Upper lobe of right lung (tissue), 1 donor: ENCODE data around the gene MARK2. TPM values are rescaled to one million over a fixed set of nuclear protein-coding genes. Genes with fewer than 3 reads are reported as not detected.

Source experiments
- ATAC-seq: fragments of 200-7000 bp; cut with Tn5 transposase; one replicate; pipeline ENCODE4 v1.9.1; 2020; ENCODE audit warnings: mild to moderate bottlenecking, moderate library complexity
- DNase-seq: peaks from one replicate; pipeline ENCODE4 v3.0.0-alpha.2; 2020
- H3K27ac ChIP-seq: fragments of 200-600 bp; one replicate; pipeline ENCODE4 v1.8.0; 2022
- H3K27me3 ChIP-seq: fragments of 200-600 bp; one replicate; pipeline ENCODE4 v1.8.0; 2022; ENCODE audit warnings: mild to moderate bottlenecking
- H3K36me3 ChIP-seq: fragments of 200-600 bp; one replicate; pipeline ENCODE4 v1.8.0; 2022
- H3K4me1 ChIP-seq: fragments of 200-600 bp; one replicate; pipeline ENCODE4 v1.8.0; 2022
- H3K4me3 ChIP-seq: fragments of 200-600 bp; one replicate; pipeline ENCODE4 v1.8.0; 2022; ENCODE audit warnings: mild to moderate bottlenecking
- H3K9me3 ChIP-seq: fragments of 200-600 bp; one replicate; pipeline ENCODE4 v1.8.0; 2022
- CTCF ChIP-seq: fragments of 200-600 bp; IDR thresholded peaks from one replicate; pipeline ENCODE4 v1.8.0; 2022; ENCODE audit warnings: antibody characterized with exemption
- intact Hi-C: fragments of 100-400 bp; cut with DNase I; formaldehyde crosslinking; loops from one replicate; pipeline ENCODE4 v1.11.0; 2022
- total RNA-seq: library from RNA; stranded (reverse); fragmentation: NEBNext Ultra II Directional; extraction: Animal tissue kit (Norgen Biotek cat#: 25700); gene quantifications from one replicate; pipeline ENCODE4 v1.2.1, GENCODE V29; 2021
- donor health status: DM: no; HTN: yes; CAD: no; lungs with severe emphysema.

Gene MARK2
- total RNA-seq, 1 donor from 2014 or later: 40.7 TPM

DNA sequence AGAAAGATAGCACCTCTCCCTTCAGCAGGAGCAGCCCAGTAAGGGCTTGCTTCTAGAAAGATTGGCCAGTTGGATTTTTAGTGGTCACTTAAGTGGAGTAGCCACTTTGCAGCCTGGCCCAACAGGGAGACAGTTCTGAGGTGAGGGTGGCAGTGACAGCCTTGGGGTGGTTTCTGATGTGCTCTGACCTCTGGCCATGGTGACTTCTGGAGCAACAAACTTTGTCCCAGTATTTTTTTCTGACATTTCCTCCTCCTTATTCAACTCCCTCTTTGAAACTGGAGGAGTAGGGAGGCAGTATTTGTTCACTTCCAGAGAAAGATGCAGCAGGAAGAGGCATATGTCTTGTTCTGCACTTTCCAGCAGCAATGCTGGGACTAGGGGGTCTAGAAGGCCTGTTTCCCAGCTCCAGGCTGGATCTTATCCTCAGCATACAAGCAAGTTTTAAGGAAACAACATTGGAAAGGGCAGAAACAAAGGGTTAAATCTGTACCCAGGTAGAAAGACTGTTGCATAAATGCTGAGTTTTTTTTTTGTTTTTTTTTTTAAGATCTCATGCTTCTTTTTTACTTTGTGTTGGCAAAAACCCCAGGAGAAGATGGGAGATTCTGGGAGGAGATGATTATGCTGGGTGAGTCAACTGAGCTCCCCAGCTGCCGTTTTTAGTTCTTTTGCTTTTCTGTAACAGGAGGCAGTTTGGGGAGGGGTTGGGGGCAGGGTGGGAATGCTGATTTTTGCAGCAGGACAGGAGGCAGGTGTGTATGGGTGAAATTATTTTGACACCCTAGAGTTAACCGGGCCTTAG, 40.9 kb downstream of the MARK2 start:
- Histone ChIP-seq H3K27me3 (no peaks in the 10 kb centered on the region), H3K4me3 (no peak overlapping the region), H3K27ac (no peak overlapping the region), H3K36me3 (no peaks in the 10 kb centered on the region), H3K9me3 (no peaks in the 10 kb centered on the region), H3K4me1 (peaks cover 30% of the 10 kb centered on the region)
- no peak for ATAC-seq
- TF ChIP-seq CTCF: no peak
- intact Hi-C loops: no loop called here
- DNase-seq: no peak

DNA sequence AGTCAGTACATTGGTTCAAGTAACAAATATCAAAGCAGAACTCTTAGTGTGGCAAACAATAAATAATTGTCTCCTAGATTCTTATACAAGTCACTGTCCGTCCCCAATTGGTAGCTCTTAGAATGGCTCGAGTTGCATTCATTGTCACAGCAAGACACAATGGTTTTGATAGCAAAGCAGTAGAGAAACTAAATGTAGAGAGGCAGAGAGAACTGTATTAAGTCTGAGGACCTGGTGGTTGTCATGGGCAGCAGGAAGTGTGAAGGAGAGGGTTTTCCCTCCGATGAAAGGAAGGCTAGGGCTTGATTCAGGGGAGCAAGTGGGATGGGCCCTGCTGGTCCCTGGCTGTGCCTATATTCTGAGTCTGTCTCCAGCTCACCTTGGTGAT, 41.5 kb downstream of the MARK2 start:
- DNase-seq (no peak), ATAC-seq (no peak)
- H3K27ac ChIP-seq: no peak overlapping the region
- TF ChIP-seq CTCF: no peak
- H3K4me1 ChIP-seq: peaks cover 27% of the 10 kb centered on the region
- intact Hi-C loops: no loop called here
- no peaks in the 10 kb centered on the region for H3K9me3 ChIP-seq
- H3K27me3 ChIP-seq: no peaks in the 10 kb centered on the region
- H3K36me3 ChIP-seq: no peaks in the 10 kb centered on the region
- H3K4me3 ChIP-seq: no peak overlapping the region

- no peak for TF ChIP-seq CTCF
- peak; percentile 89 for ATAC-seq
- no peaks in the 10 kb centered on the region for H3K27me3 ChIP-seq
- H3K4me3 ChIP-seq: no peak overlapping the region
- no peak for DNase-seq
- intact Hi-C loops: no loop called here
- peaks cover 36% of the 10 kb centered on the region for H3K4me1 ChIP-seq
- H3K9me3 ChIP-seq: no peaks in the 10 kb centered on the region
- no peak overlapping the region for H3K27ac ChIP-seq
- H3K36me3 ChIP-seq: no peaks in the 10 kb centered on the region
Measured at GRCh38 chr11:63882555-63883242, 43.8 kb downstream of the MARK2 start.

DNA sequence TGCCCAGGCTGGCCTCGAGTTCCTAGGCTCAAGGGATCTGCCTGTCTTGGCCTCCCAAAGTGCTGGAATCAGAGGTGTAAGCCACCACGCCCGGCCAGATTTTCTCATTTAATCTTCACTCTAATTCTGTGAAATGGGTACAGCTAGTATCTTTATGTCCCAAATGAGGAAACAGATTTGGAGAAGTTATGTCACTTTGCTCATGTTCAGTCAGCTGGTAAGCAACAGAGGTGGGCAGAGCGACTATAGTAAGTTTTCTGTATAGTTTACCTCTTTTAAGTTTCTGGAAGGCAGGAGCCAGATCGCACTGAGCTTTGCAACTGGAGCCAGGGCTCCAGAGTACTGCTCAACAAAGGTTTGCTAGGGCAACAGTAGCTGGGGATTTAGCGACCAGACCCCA, 44.9 kb downstream of the MARK2 start:
- Histone ChIP-seq H3K9me3 (no peaks in the 10 kb centered on the region), H3K4me3 (no peak overlapping the region), H3K36me3 (no peaks in the 10 kb centered on the region), H3K27me3 (no peaks in the 10 kb centered on the region), H3K27ac (no peak overlapping the region), H3K4me1 (peaks cover 44% of the 10 kb centered on the region)
- DNase-seq: no peak
- intact Hi-C loops: no loop called here
- no peak for ATAC-seq
- no peak for TF ChIP-seq CTCF

DNA sequence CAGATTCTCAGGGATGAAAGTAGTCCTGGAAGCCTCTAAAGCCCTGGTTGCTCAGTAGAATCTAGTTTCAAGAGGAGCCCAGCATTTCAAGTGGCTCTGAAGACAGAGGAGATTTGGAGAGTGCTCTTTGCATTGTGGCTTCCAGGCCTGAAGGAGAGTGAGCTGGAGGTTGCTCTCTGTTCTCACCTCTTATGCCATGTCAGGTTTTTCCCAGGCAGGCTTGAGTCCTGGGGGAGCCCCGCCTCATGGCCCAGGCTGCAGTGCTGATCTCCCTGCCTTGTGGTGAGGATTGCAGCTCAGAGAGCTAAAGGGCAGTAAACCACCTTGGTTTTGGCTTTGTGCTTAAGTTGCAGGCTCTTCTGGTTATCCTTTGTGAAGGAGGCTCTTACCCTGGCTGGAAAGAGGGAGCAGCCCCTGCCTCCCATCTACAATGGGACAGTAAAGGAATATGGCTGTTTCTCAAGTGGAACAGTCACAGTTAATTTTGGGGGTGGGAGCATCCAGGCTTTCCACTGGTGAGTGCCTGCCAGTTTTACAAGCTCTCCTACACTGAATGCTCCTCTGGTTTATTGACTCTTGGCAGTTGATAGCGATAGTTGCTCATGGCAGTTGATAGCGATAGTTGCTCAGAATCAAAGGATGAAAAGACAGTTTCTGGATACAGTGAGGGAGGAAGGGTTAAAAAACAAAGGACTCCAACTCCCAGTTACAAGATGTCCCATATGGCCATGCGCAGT, 45.5 kb downstream of the MARK2 start:
- DNase-seq: no peak
- Histone ChIP-seq H3K4me1 (peaks cover 50% of the 10 kb centered on the region), H3K36me3 (no peaks in the 10 kb centered on the region), H3K27me3 (no peaks in the 10 kb centered on the region), H3K9me3 (no peaks in the 10 kb centered on the region), H3K4me3 (no peak overlapping the region), H3K27ac (no peak overlapping the region)
- intact Hi-C loops: no loop called here
- TF ChIP-seq CTCF: no peak
- peak; percentile 28 for ATAC-seq
